Kidney (tissue), 14 donors: ENCODE results near the gene GPR37L1. TPM values are rescaled to one million over a fixed set of nuclear protein-coding genes. Genes with fewer than 3 reads are reported as not detected.

Source experiments
- DNase-seq, 5 donors: peaks; one replicate each; pipeline ENCODE4 v3.0.0-alpha.2; 2013 to 2020
- FAIRE-seq: peaks from 2 replicates; lab custom pipeline; 2012; peaks lifted over from hg19 to GRCh38; lab: Jason Lieb, UNC
- H3K27ac ChIP-seq, 2 donors: one replicate each; pipeline ENCODE4 v1.7.0; 2013; ENCODE audit warnings: low read depth in 2 of 2, low read length in 2 of 2, inconsistent platforms in 1 of 2
- H3K27me3 ChIP-seq: one replicate; pipeline ENCODE4 v1.7.1; 2013; ENCODE audit warnings: low read length, inconsistent platforms; ENCODE audit not compliant: control insufficient read depth, insufficient read depth
- H3K36me3 ChIP-seq, 3 donors: one replicate each; pipeline versions ENCODE4 v1.7.0 to v1.7.1; 2013; ENCODE audit warnings: low read length in 3 of 3, control low read depth in 1 of 3, inconsistent platforms in 1 of 3; ENCODE audit not compliant: insufficient read depth in 3 of 3, control insufficient read depth in 2 of 3
- H3K4me1 ChIP-seq, 3 donors: one replicate each; pipeline versions ENCODE4 v1.7.0 to v1.7.1; 2013; ENCODE audit warnings: low read length in 3 of 3, inconsistent platforms in 1 of 3, low read depth in 1 of 3; ENCODE audit not compliant: control insufficient read depth in 2 of 3, insufficient read depth in 2 of 3
- H3K4me3 ChIP-seq, 3 donors: one replicate each; pipeline versions ENCODE4 v1.7.0 to v1.8.1; 2013; ENCODE audit warnings: low read length in 3 of 3, control low read depth in 1 of 3, inconsistent platforms in 1 of 3
- H3K9ac ChIP-seq, 3 donors: one replicate each; pipeline versions ENCODE4 v1.7.0 to v1.7.1; 2013; ENCODE audit warnings: low read length in 3 of 3, control low read depth in 1 of 3, inconsistent platforms in 1 of 3
- H3K9me3 ChIP-seq, 3 donors: one replicate each; pipeline versions ENCODE4 v1.7.0 to v1.7.1; 2013; ENCODE audit warnings: low read length in 3 of 3, control low read depth in 1 of 3, inconsistent platforms in 1 of 3; ENCODE audit not compliant: control insufficient read depth in 2 of 3, insufficient read depth in 1 of 3
- intact Hi-C: fragments of 100-400 bp; cut with DNase I; formaldehyde crosslinking; loops from one replicate; pipeline ENCODE4 v1.11.1; 2022
- polyA plus RNA-seq: library from polyadenylated mRNA; stranded (reverse); fragments of 350-450 nt; fragmentation: Illumina TruSeq; extraction: RNeasy Lipid Tissue Mini Kit (QIAGEN cat#74804); gene quantifications from one replicate; pipeline ENCODE4 v1.2.3, GENCODE V29; 2014; ENCODE audit warnings: low read depth, low replicate concordance; ENCODE audit not compliant: insufficient read depth
- total RNA-seq: library from RNA; stranded (reverse); fragmentation: NEBNext Ultra II Directional; extraction: Animal tissue kit (Norgen Biotek cat#: 25700); gene quantifications from one replicate; pipeline ENCODE4 v1.2.1, GENCODE V29; 2021
- TF ChIP-seq, protein P1 (sequence below): IDR thresholded peaks from 3 replicates; pipeline ENCODE4 v1.5.1; 2012; ENCODE audit warnings: mild to moderate bottlenecking, moderate library complexity, borderline replicate concordance; ENCODE audit not compliant: insufficient read depth; ENCODE audit errors: extremely low read depth
- donor health status: control.
- donor health status: control.
- donor health status: control.
- donor health status: control.
- donor health status: control.
- donor health status: DM: yes; HTN: yes; CAD: no.
- donor health status: Normal renal cell carcinoma (clear cell type).

The GPR37L1 gene
- total and polyA plus RNA-seq, 2 donors from 2014 or later: 0.13 TPM; not detected in 1

DNA sequence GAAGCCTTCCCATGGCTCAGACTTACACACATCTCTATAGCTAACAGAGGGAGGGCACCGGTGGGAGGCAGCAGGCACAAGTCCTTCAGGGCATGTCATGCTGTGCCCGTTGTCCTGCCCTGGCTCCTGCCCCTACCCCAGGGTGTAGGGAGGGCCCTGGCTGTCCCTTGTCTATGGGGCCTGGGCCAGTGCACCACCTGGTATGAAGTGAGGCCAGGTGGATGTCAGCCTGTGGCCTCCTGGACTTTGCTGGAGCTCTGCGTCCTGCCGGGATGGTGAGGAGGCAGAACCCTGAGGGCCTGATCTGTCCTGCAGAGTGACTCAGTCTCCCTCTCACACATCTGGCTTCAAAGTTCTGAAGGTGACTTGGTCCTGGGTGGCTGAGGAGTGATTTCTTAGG, 47.3 kb upstream of the GPR37L1 start:
- FAIRE-seq (no peak), DNase-seq (no peak)
- no peak overlapping the region for H3K27ac ChIP-seq
- H3K9ac ChIP-seq: no peak overlapping the region
- no peaks in the 10 kb centered on the region for H3K9me3 ChIP-seq
- H3K36me3 ChIP-seq: no peaks in the 10 kb centered on the region
- TF ChIP-seq, protein P1, sequence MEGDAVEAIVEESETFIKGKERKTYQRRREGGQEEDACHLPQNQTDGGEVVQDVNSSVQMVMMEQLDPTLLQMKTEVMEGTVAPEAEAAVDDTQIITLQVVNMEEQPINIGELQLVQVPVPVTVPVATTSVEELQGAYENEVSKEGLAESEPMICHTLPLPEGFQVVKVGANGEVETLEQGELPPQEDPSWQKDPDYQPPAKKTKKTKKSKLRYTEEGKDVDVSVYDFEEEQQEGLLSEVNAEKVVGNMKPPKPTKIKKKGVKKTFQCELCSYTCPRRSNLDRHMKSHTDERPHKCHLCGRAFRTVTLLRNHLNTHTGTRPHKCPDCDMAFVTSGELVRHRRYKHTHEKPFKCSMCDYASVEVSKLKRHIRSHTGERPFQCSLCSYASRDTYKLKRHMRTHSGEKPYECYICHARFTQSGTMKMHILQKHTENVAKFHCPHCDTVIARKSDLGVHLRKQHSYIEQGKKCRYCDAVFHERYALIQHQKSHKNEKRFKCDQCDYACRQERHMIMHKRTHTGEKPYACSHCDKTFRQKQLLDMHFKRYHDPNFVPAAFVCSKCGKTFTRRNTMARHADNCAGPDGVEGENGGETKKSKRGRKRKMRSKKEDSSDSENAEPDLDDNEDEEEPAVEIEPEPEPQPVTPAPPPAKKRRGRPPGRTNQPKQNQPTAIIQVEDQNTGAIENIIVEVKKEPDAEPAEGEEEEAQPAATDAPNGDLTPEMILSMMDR: no peak
- no peak overlapping the region for H3K4me3 ChIP-seq
- no peaks in the 10 kb centered on the region for H3K4me1 ChIP-seq
- intact Hi-C loops: no loop called here
- H3K27me3 ChIP-seq: no peaks in the 10 kb centered on the region

DNA sequence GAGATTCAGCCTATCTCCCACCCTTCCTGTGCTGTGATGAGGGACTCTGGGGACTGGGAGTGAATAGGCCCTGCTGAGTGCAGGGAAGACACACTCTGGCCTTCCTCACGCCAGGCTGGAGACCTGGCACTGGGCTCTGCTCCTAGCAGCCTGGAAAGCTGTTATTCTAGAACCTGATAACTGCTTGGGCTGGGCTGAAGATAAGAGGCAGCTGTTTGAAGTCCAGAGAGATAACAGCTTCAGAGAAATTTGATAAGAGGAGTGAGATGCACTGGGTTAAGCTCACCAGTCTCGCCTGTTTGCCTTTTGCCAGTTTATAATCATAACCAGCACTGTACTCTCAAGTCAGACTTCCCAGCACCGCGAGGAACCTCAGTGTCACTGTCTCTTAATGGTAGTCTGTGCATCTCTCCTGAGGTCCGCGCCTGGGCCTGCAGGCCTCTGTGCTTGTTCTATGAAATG, 46.6 kb upstream of the GPR37L1 start:
- H3K4me3 ChIP-seq: no peak overlapping the region
- FAIRE-seq (no peak), DNase-seq (no peak)
- no peaks in the 10 kb centered on the region for H3K27me3 ChIP-seq
- H3K9ac ChIP-seq: no peak overlapping the region
- H3K36me3 ChIP-seq: no peaks in the 10 kb centered on the region
- intact Hi-C loops: no loop called here
- H3K27ac ChIP-seq: no peak overlapping the region
- no peaks in the 10 kb centered on the region for H3K4me1 ChIP-seq
- no peaks in the 10 kb centered on the region for H3K9me3 ChIP-seq
- TF ChIP-seq, protein P1: no peak

DNA sequence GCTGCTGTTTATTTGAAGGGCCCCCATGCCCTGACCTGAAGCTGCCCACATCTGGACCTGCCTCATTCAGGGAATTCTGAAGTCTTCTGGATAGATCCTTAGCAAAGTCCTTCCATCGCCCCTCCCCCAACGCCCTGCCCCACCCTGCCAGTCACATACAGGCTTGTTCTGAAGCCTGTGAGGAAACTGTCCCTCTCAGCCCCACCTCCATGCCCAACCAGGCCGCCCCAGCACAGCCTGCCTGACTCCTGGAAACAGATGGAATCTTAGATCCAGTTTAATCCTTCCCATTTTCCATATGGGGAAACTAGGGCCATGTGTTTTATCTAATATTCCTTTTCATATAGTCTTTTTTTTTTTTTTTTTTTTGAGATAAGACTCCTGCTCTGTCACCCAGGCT, 44.5 kb upstream of the GPR37L1 start:
- H3K9ac ChIP-seq: no peak overlapping the region
- no peak for FAIRE-seq

More for the DNA sequence above, 44.5 kb upstream of the GPR37L1 start:
- intact Hi-C loops: no loop called here
- TF ChIP-seq, protein P1: no peak
- no peaks in the 10 kb centered on the region for H3K9me3 ChIP-seq
- no peak overlapping the region for H3K4me3 ChIP-seq
- DNase-seq: no peak
- H3K4me1 ChIP-seq: no peaks in the 10 kb centered on the region
- H3K27ac ChIP-seq: no peak overlapping the region
- no peaks in the 10 kb centered on the region for H3K27me3 ChIP-seq
- H3K36me3 ChIP-seq: no peaks in the 10 kb centered on the region
